Ramos (cell line): ENCODE measurements around the gene CA9.

Source experiments
- in situ Hi-C: fragments of 300-500 bp; cut with MboI; formaldehyde crosslinking; loops from one replicate; pipeline ENCODE4 v1.14.3; 2022; ENCODE audit warnings: low sequenced_read_pairs; ENCODE audit not compliant: unreplicated experiment

CA9 gene

GRCh38 chr9:35667939-35668338, 5.8 kb upstream of the CA9 start:
- in situ Hi-C loops: no loop called here

GRCh38 chr9:35669331-35670145, 4.2 kb upstream of the CA9 start:
- in situ Hi-C loops: no loop called here

- in situ Hi-C loops: no loop called here
Measured at GRCh38 chr9:35674025-35674361, 265 bp downstream of the CA9 start.

GRCh38 chr9:35675204-35675603, 1.5 kb downstream of the CA9 start:
- in situ Hi-C loops: no loop called here

GRCh38 chr9:35675732-35676392, 2.1 kb downstream of the CA9 start:
- in situ Hi-C loops: no loop called here

- in situ Hi-C loops: no loop called here
Measured at GRCh38 chr9:35679091-35679490, 5.4 kb downstream of the CA9 start.

GRCh38 chr9:35679766-35680330, 6.1 kb downstream of the CA9 start:
- in situ Hi-C loops: no loop called here

- in situ Hi-C loops: no loop called here
Measured at GRCh38 chr9:35680331-35681105, 6.8 kb downstream of the CA9 start.

- in situ Hi-C loops: no loop called here
Measured at GRCh38 chr9:35681341-35682002, 7.7 kb downstream of the CA9 start.

- in situ Hi-C loops: no loop called here
Measured at GRCh38 chr9:35682051-35682450, 8.3 kb downstream of the CA9 start.

GRCh38 chr9:35682520-35683315, 9.0 kb downstream of the CA9 start:
- in situ Hi-C loops: no loop called here

- in situ Hi-C loops: no loop called here
Measured at GRCh38 chr9:35683323-35683722, 9.6 kb downstream of the CA9 start.

GRCh38 chr9:35684921-35685320, 11.2 kb downstream of the CA9 start:
- in situ Hi-C loops: no loop called here

- in situ Hi-C loops: no loop called here
Measured at GRCh38 chr9:35685506-35685905, 11.8 kb downstream of the CA9 start.

GRCh38 chr9:35686222-35687203, 12.8 kb downstream of the CA9 start:
- in situ Hi-C loops: no loop called here

- in situ Hi-C loops: no loop called here
Measured at GRCh38 chr9:35687306-35687705, 13.6 kb downstream of the CA9 start.

- in situ Hi-C loops: no loop called here
Measured at GRCh38 chr9:35687972-35688557, 14.3 kb downstream of the CA9 start.
